ENCODE results near the gene RRAS2. TPM values are rescaled to one million over a fixed set of nuclear protein-coding genes. Genes with fewer than 3 reads are reported as not detected.

RRAS2 gene
- total and polyA plus RNA-seq, 2 experiments from 2014 or later = 50.7 to 72.9 TPM

- no peaks in the 10 kb centered on the region for H3K27me3 ChIP-seq
Observed at GRCh38 chr11:14242733-14243132, 116.2 kb downstream of the RRAS2 start.

DNA sequence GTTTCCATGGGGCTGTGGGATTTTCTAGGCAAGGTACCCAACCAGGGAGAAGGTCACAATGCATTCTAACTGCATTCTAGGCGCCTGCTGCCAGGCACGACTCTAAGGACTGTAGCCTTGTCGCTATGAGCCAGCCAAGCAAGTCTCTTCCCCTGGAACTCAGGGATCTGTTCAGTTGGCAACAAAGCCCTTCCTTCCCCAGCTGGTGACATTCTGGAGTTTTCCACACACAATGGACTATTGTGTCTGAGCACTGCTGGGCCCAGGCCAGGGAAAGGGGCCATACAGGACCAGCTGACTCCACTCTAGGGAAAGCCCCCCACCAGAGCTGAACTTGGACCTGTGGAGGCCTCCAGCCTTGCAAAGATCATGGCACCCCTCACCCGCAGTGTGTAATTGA lies 116.8 kb downstream of the RRAS2 start:
- Histone ChIP-seq H3K79me2 (no peaks in the 10 kb centered on the region), H3K27ac (no peak overlapping the region), H3K9me3 (ENCODE audit: low read depth) (no peaks in the 10 kb centered on the region), H3K4me1 (ENCODE audit: insufficient read depth) (no peaks in the 10 kb centered on the region), H2AFZ (no peak overlapping the region), H3K4me3 (no peak overlapping the region), H4K20me1 (ENCODE audit: insufficient read depth, poor library complexity, severe bottlenecking) (no peaks in the 10 kb centered on the region), H3K27me3 (no peaks in the 10 kb centered on the region), H3K4me2 (no peak overlapping the region), H3K9me2 (replicated peaks; ENCODE audit: insufficient read depth) (no peaks in the 10 kb centered on the region), H3K36me3 (replicated peaks; ENCODE audit: insufficient read depth, low read depth) (no peaks in the 10 kb centered on the region)
- TF ChIP-seq, protein P1, sequence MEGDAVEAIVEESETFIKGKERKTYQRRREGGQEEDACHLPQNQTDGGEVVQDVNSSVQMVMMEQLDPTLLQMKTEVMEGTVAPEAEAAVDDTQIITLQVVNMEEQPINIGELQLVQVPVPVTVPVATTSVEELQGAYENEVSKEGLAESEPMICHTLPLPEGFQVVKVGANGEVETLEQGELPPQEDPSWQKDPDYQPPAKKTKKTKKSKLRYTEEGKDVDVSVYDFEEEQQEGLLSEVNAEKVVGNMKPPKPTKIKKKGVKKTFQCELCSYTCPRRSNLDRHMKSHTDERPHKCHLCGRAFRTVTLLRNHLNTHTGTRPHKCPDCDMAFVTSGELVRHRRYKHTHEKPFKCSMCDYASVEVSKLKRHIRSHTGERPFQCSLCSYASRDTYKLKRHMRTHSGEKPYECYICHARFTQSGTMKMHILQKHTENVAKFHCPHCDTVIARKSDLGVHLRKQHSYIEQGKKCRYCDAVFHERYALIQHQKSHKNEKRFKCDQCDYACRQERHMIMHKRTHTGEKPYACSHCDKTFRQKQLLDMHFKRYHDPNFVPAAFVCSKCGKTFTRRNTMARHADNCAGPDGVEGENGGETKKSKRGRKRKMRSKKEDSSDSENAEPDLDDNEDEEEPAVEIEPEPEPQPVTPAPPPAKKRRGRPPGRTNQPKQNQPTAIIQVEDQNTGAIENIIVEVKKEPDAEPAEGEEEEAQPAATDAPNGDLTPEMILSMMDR (IDR thresholded peaks at IDR 0.05; ENCODE audit: poor library complexity) = no peak
- TF ChIP-seq EZH2 (IDR thresholded peaks at IDR 0.05; ENCODE audit: borderline replicate concordance) = no peak
- no peak for DNase-seq (ENCODE audit: low spot score)
- 73% methylated on average over 4 of the region's 4 CpGs for WGBS (ENCODE audit: low lambda C conversion rate, missing lambda C conversion rate)

More at GRCh38 chr11:14242733-14243132, 116.2 kb downstream of the RRAS2 start:
- Histone ChIP-seq H2AFZ (no peak overlapping the region), H4K20me1 (ENCODE audit: insufficient read depth, poor library complexity, severe bottlenecking) (no peaks in the 10 kb centered on the region), H3K4me1 (ENCODE audit: insufficient read depth) (no peaks in the 10 kb centered on the region), H3K4me3 (no peak overlapping the region), H3K79me2 (no peaks in the 10 kb centered on the region), H3K36me3 (replicated peaks; ENCODE audit: insufficient read depth, low read depth) (no peaks in the 10 kb centered on the region), H3K9me2 (replicated peaks; ENCODE audit: insufficient read depth) (no peaks in the 10 kb centered on the region), H3K4me2 (no peak overlapping the region), H3K9me3 (ENCODE audit: low read depth) (no peaks in the 10 kb centered on the region), H3K27ac (no peak overlapping the region)
- 96% methylated on average over 4 of the region's 4 CpGs for WGBS (ENCODE audit: low lambda C conversion rate, missing lambda C conversion rate)
- no peak for DNase-seq (ENCODE audit: low spot score)
- TF ChIP-seq EZH2phosphoT487 (IDR thresholded peaks at IDR 0.05; ENCODE audit: low read depth, severe bottlenecking, unreplicated experiment) = no peak
- TF ChIP-seq, protein P1 (IDR thresholded peaks at IDR 0.05; ENCODE audit: poor library complexity) = no peak
- no peak for TF ChIP-seq EZH2 (IDR thresholded peaks at IDR 0.05; ENCODE audit: borderline replicate concordance)

GRCh38 chr11:14240951-14241350 lies 118.0 kb downstream of the RRAS2 start:
- no peaks in the 10 kb centered on the region for H3K4me1 ChIP-seq (ENCODE audit: insufficient read depth)
- DNase-seq (ENCODE audit: low spot score) = no peak
- TF ChIP-seq EZH2 (IDR thresholded peaks at IDR 0.05; ENCODE audit: borderline replicate concordance) (no peak), EZH2phosphoT487 (IDR thresholded peaks at IDR 0.05; ENCODE audit: low read depth, severe bottlenecking, unreplicated experiment) (no peak)
- TF ChIP-seq, protein P1 (IDR thresholded peaks at IDR 0.05; ENCODE audit: poor library complexity) = no peak
- H3K27me3 ChIP-seq = no peaks in the 10 kb centered on the region
- H3K79me2 ChIP-seq = no peaks in the 10 kb centered on the region
- H3K27ac ChIP-seq = no peak overlapping the region
- no peaks in the 10 kb centered on the region for H3K36me3 ChIP-seq (replicated peaks; ENCODE audit: insufficient read depth, low read depth)
- no peak overlapping the region for H2AFZ ChIP-seq
- H3K4me3 ChIP-seq = no peak overlapping the region
- no peaks in the 10 kb centered on the region for H4K20me1 ChIP-seq (ENCODE audit: insufficient read depth, poor library complexity, severe bottlenecking)
- 93% methylated on average over 4 of the region's 4 CpGs for WGBS (ENCODE audit: low lambda C conversion rate, missing lambda C conversion rate)
- H3K9me2 ChIP-seq (replicated peaks; ENCODE audit: insufficient read depth) = no peaks in the 10 kb centered on the region
- no peak overlapping the region for H3K4me2 ChIP-seq
- no peaks in the 10 kb centered on the region for H3K9me3 ChIP-seq (ENCODE audit: low read depth)

DNA sequence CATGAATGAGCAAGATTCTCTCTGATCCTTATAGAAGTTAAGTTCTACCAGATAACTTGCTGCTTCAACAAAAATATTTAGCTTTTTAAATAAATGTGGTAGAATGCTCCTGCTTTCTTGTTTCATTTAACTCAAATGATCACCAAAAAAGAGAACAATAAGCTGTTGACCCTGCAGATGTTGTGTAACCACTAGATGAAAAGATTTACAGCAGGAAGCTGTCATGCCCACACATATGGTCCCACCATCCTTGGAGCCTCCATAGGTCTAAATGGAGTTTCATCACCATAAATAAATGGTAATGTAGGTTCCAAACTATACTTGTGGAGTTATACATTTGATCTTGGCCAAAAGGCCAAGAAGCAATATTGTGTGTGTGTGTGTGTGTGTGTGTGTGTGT lies 118.8 kb downstream of the RRAS2 start:
- H3K4me1 ChIP-seq (ENCODE audit: insufficient read depth) = no peaks in the 10 kb centered on the region
- no peaks in the 10 kb centered on the region for H4K20me1 ChIP-seq (ENCODE audit: insufficient read depth, poor library complexity, severe bottlenecking)
- H3K27me3 ChIP-seq = no peaks in the 10 kb centered on the region
- no peak overlapping the region for H3K4me2 ChIP-seq
- H2AFZ ChIP-seq = no peak overlapping the region
- TF ChIP-seq EZH2phosphoT487 (IDR thresholded peaks at IDR 0.05; ENCODE audit: low read depth, severe bottlenecking, unreplicated experiment) (no peak), EZH2 (IDR thresholded peaks at IDR 0.05; ENCODE audit: borderline replicate concordance) (no peak)
- TF ChIP-seq, protein P1 (IDR thresholded peaks at IDR 0.05; ENCODE audit: poor library complexity) = no peak
- H3K79me2 ChIP-seq = no peaks in the 10 kb centered on the region
- DNase-seq (ENCODE audit: low spot score) = no peak
- no peak overlapping the region for H3K27ac ChIP-seq
- no peaks in the 10 kb centered on the region for H3K9me3 ChIP-seq (ENCODE audit: low read depth)
- no peaks in the 10 kb centered on the region for H3K9me2 ChIP-seq (replicated peaks; ENCODE audit: insufficient read depth)
- no peak overlapping the region for H3K4me3 ChIP-seq
- H3K36me3 ChIP-seq (replicated peaks; ENCODE audit: insufficient read depth, low read depth) = no peaks in the 10 kb centered on the region

Measured in hepatocyte (in vitro differentiated cells).